Heart left ventricle (tissue), 13 donors: Measurements from ENCODE around the gene MGST2.

Experiments used
- CTCF ChIP-seq, 12 donors: fragments of 200-600 bp; sonication (generic) in 4 of 12; IDR thresholded peaks; one replicate each; pipeline versions ENCODE4 v1.5.0 to v1.8.0; 2018 to 2022; ENCODE audit warnings: antibody characterized with exemption in 12 of 12, mild to moderate bottlenecking in 5 of 12
- POLR2A ChIP-seq, 2 donors: fragments of 450-650 bp; IDR thresholded peaks; one replicate each; pipeline ENCODE4 v1.6.1; 2017; ENCODE audit warnings: antibody characterized with exemption in 2 of 2, mild to moderate bottlenecking in 2 of 2, moderate library complexity in 2 of 2
- donor health status: ischemic (EF 13 %, LVEDD 7.1; RV severe dilation, severe dysfunction).
- donor health status: DM: no; HTN: yes; CAD: no.
- donor health status: DM: no; HTN: no; CAD: no.
- donor health status: ischemic (EF 25% LVEDD 6.9; RV normal size, moderate dysfunction).
- donor health status: ischemic (EF 25% LVEDD 5.7; RV mildly dilated, moderate dysfunction).
- donor health status: ischemic (EF 35%, LVEDD 5.7; RV mildly dilated, moderate dysfunction).
- donor health status: nonischemic (EF 11% LVEDD 7.7; RV severe dilation, severe dysfunction).
- donor health status: DM: yes; HTN: yes; CAD: no.
- donor health status: PGD.
- donor health status: ischemic (EF 29% LVEDD 5.4; RV normal size, mild dysfunction).
- donor health status: nonischemic (EF 23%, LVEDD 6.1; RV moderate dilation, normal function).

GRCh38 chr4:139658586-139659382 is 6.8 kb upstream of the MGST2 start:
- no peak for TF ChIP-seq CTCF (IDR thresholded peaks at IDR 0.05)
- no peak for TF ChIP-seq POLR2A (IDR thresholded peaks at IDR 0.05)
